Measurements from ENCODE around the gene SH3BP5L. TPM values are rescaled to one million over a fixed set of nuclear protein-coding genes. Genes with fewer than 3 reads are reported as not detected.

The SH3BP5L gene
- total and polyA plus RNA-seq, 2 donors, result 12.7 to 21.8 TPM

DNA sequence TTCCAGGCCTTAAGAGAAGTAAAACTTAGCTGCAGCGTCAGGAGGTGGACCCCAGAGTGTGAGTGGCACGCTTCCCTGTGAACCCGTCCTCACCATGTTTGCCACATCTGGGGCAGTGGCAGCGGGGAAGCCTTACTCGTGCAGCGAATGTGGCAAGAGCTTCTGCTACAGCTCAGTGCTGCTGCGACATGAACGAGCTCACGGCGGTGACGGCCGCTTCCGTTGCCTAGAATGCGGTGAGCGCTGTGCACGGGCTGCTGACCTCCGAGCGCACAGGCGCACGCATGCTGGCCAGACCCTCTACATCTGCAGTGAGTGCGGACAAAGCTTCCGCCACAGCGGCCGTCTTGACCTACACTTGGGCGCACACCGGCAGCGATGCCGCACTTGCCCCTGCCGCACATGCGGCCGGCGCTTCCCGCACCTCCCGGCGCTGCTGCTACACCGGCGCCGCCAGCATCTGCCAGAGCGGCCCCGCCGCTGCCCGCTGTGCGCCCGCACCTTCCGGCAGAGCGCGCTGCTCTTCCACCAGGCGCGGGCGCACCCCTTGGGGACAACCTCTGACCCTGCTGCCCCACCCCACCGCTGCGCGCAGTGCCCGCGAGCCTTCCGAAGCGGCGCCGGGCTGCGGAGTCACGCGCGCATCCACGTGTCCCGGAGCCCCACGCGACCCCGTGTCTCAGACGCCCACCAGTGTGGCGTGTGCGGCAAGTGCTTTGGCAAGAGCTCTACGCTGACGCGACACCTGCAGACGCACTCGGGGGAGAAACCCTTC lies 21.7 kb upstream of the SH3BP5L start:
- no peak for DNase-seq (ENCODE audit: extremely low spot score)
- H3K36me3 ChIP-seq (ENCODE audit: insufficient read depth), result peaks cover 9% of the 10 kb centered on the region
- WGBS, result 91% methylated on average over 76 of the region's 76 CpGs
- no peaks in the 10 kb centered on the region for H3K4me1 ChIP-seq (ENCODE audit: insufficient read depth)
- no peak overlapping the region for H3K4me3 ChIP-seq (ENCODE audit: low read depth, low read length)
- no peak overlapping the region for H3K27ac ChIP-seq (ENCODE audit: low read depth)

DNA sequence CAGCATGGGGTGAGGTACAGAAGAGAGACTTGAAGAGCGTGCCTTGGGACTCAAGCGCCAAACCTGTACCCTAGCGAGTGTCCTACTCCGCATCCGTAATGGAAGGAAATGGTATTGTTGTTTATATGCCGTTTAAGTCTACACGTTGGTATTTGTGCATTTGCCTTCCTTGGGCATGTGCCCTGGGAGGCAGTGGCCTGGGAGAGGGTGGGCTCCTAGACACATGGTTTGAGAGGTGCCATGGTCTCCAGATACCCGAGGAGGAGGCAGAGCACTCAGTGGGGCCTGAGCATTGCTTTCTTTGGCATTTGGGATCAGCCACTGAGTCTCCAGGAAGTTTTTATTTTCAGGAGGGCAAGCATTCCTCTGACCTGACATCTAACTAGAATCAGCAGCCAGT lies 18.8 kb upstream of the SH3BP5L start:
- DNase-seq (ENCODE audit: extremely low spot score), result no peak
- H3K36me3 ChIP-seq (ENCODE audit: insufficient read depth), result peaks cover 7% of the 10 kb centered on the region
- 93% methylated on average over 8 of the region's 8 CpGs for WGBS

DNA sequence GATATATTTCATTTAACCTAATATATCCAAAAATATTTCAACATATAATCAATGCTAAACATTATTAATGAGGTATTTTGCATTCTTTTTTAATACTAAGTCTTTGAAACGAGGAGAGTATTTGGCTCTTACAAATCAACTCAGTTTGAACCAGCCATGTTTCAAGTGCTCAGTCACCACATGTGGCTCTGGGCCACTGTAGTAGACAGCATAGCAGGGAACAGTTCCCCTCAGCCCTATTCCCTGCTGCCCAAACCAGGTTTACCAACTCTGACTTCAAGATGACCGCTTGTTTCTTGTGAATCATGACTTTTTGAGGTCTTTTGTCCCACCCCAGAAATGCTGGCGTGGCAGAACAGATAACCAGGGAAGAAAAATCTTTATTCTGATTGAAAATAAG lies 18.0 kb upstream of the SH3BP5L start:
- Histone ChIP-seq H3K4me3 (ENCODE audit: low read depth, low read length) (no peak overlapping the region), H3K36me3 (ENCODE audit: insufficient read depth) (peaks cover 7% of the 10 kb centered on the region), H3K27ac (ENCODE audit: low read depth) (no peak overlapping the region), H3K4me1 (ENCODE audit: insufficient read depth) (no peaks in the 10 kb centered on the region)
- DNase-seq (ENCODE audit: extremely low spot score), result no peak
- WGBS, result 63% methylated on average over 3 of the region's 3 CpGs

More for the DNA sequence above, 18.8 kb upstream of the SH3BP5L start:
- Histone ChIP-seq H3K4me1 (ENCODE audit: insufficient read depth) (no peaks in the 10 kb centered on the region), H3K27ac (ENCODE audit: low read depth) (no peak overlapping the region), H3K4me3 (ENCODE audit: low read depth, low read length) (no peak overlapping the region)

DNA sequence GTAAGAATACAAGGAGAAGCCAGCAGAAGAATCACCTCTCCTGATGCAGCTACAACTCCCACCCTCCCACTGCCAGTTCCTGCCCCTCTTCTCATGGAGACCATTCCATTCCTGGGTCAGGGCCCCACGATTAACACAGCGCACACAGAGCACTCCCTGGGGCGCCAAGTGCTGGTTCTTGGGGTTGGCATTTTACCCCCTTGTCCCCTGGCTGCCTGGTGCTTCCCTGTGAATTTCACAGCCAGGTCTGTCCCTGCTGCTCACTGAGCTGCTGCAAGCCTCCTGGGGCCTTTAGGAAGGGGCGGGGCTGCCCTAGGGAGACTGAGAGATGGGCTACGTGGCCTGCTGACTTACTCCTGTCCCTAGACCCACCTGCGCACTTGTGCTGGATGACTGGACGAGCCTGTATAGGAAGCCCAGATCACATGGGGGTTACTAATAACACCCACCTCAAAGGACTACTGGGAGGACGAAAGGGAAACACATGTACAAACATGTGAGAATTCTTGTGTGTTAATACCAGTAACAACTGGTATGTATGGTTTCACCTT lies 17.1 kb upstream of the SH3BP5L start:
- Histone ChIP-seq H3K27ac (ENCODE audit: low read depth) (no peak overlapping the region), H3K4me3 (ENCODE audit: low read depth, low read length) (no peak overlapping the region), H3K4me1 (ENCODE audit: insufficient read depth) (no peaks in the 10 kb centered on the region), H3K36me3 (ENCODE audit: insufficient read depth) (peaks cover 4% of the 10 kb centered on the region)
- DNase-seq (ENCODE audit: extremely low spot score), result no peak
- WGBS, result 87% methylated on average over 8 of the region's 8 CpGs

DNA sequence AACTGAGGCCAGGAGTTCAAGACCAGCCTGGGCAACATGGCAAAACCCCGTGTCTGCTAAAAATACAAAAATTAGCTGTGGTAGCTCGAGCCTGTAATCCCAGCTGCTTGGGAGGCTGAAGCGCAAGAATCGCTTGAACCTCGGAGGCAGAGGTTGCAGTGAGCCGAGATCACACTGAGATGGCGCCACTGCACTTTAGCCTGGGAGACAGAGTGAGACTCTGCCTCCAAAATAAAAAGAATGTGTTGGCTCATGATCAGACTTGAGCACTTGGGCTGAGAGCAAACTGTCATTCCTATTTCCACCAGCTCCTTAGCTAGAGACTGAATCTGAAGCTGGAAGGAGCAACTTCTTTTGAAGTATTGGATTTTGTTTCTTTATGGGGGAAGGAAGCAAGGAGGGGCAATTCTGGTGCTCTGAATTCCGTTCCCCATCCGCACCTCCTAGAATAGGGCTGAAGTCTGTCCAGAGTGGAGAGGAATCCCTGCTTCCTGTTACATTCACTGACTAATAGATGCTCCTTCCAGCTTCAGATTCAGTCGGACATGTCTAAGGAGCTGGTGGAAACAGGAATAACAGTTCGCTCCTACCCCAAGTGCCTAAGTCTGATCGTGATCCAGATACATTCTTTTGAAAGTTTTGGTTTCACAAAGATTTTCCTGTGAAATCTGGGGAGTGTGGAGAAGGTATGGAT lies 16.1 kb upstream of the SH3BP5L start:
- H3K27ac ChIP-seq (ENCODE audit: low read depth), result no peak overlapping the region
- DNase-seq (ENCODE audit: extremely low spot score), result no peak
- WGBS, result 38% methylated on average over 12 of the region's 12 CpGs
- H3K4me1 ChIP-seq (ENCODE audit: insufficient read depth), result no peaks in the 10 kb centered on the region
- H3K36me3 ChIP-seq (ENCODE audit: insufficient read depth), result peaks cover 4% of the 10 kb centered on the region
- H3K4me3 ChIP-seq (ENCODE audit: low read depth, low read length), result no peak overlapping the region

DNA sequence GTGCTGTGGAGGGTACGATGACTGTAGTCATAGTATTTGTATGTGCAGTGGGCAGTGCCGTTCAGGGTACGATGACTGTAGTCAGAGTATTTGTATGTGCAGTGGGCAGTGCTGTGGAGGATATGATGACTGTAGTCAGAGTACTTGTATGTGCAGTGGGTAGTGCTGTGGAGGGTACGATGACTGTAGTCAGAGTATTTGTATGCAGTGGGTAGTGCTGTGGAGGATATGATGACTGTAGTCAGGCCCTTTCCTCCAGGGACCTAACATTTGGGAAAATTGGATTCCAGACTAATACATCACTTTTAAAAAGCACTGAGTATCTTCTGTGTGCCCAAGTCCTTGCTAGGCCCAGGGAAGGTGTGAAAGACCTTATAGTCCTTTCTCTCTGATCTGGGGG lies 15.2 kb upstream of the SH3BP5L start:
- peaks cover 4% of the 10 kb centered on the region for H3K36me3 ChIP-seq (ENCODE audit: insufficient read depth)
- no peaks in the 10 kb centered on the region for H3K4me1 ChIP-seq (ENCODE audit: insufficient read depth)
- no peak overlapping the region for H3K4me3 ChIP-seq (ENCODE audit: low read depth, low read length)
- no peak overlapping the region for H3K27ac ChIP-seq (ENCODE audit: low read depth)
- 94% methylated on average over 4 of the region's 4 CpGs for WGBS
- DNase-seq (ENCODE audit: extremely low spot score), result no peak

DNA sequence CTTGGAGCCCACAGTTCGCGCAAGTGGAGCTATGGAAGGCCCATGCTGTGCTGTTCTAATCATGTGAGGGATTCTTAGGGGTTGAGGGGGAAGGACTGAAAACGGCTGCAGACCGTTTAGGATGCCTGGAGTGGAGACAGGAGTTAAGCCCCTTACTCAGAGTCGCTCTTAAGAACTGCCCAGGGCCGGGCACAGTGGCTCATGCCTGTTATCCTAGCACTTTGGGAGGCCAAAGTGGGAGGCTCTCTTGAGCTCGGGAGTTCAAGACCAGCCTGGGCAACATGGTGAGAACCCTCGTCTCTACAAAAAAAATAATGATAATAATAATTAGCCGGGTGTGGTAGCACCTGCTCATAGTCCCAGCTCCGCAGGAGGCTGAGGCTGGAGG lies 13.4 kb upstream of the SH3BP5L start:
- WGBS, result 14% methylated on average over 10 of the region's 10 CpGs
- peak overlapping the region; percentile 100 for H3K27ac ChIP-seq (ENCODE audit: low read depth)
- no peaks in the 10 kb centered on the region for H3K36me3 ChIP-seq (ENCODE audit: insufficient read depth)
- no peaks in the 10 kb centered on the region for H3K4me1 ChIP-seq (ENCODE audit: insufficient read depth)
- DNase-seq (ENCODE audit: extremely low spot score), result no peak
- H3K4me3 ChIP-seq (ENCODE audit: low read depth, low read length), result peak overlapping the region; percentile 71

DNA sequence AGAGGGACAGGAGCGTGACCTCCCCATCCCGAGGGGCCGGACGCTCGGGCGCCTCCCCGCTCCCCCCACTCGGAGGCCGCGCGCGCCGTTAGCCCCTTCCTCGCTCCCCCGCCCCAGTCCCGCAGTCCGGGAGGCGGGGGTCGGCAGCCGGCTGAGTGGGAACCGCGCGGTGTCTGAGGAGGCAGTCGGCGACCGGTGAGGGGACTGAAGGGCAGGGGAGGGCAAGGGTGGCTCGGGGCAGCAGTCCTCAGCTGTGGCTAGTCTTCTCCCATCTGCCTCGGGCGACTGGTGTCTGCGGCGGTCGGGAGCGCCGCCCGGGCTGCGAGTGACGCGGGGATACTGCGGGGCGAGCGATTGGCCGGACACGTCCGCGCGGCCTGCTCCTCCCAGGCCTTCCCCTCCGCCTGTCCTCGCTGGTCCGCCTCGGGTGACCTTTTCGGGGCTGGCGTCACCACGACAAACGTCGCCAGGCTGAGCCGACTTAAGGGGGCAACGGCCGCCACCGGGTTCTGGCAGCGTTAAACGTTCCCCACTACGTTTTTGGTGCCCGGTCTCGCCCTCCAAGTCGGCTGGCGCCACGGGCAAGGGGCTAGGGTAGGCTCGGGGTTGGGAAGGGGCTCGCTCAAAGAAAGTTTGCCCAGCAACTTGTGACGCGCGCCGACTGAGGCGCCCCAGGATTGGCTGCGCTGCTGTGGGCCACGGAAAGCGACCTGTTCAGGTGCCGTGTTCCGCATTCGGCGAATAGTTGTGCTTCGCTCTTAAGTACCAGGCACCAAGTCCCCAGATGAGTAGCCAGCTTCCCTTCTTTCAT lies 12.8 kb upstream of the SH3BP5L start:
- Histone ChIP-seq H3K36me3 (ENCODE audit: insufficient read depth) (no peaks in the 10 kb centered on the region), H3K27ac (ENCODE audit: low read depth) (peak overlapping the region; percentile 100), H3K4me1 (ENCODE audit: insufficient read depth) (no peaks in the 10 kb centered on the region), H3K4me3 (ENCODE audit: low read depth, low read length) (peak overlapping the region; percentile 71)
- WGBS, result under 1% methylated on average over 82 of the region's 82 CpGs
- peak; percentile 81 for DNase-seq (ENCODE audit: extremely low spot score)

DNA sequence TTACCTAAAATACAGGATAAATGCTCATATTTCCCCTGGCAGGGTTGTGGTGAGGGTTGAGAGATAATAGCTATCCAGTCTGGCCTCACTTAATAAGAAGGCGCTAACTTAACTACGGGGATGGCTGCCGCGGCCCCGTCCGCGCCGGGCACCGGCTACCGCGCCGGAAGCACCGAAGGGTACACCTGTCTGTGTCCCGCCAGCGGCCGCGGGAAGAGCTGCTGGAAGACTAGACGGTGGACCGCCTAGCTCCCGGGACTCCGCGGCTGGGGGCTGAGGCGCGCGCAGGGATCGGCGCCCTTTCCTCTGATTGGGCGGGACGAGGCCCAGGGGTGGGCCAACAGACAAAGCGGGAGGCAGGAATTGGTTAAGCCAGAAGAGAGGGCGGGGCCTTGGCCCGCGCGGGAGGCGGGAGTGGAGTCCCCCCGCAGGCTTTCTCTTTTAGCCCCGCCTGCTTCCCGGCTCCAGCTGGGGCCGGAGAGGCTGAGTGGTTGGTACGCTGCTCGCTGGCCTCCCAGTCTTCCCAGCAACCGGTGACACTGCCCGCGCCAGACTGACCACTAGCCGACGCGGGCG lies 12.2 kb upstream of the SH3BP5L start, which contains the start of gene ZNF672:
Gene ZNF672, plus strand, starts transcription at position 444 of the 576 bp plus-strand sequence. CDS start 9,051 bp downstream, outside the sequence.
- Histone ChIP-seq H3K36me3 (ENCODE audit: insufficient read depth) (no peaks in the 10 kb centered on the region), H3K27ac (ENCODE audit: low read depth) (peak within 1 kb of the TSS; percentile 100), H3K4me3 (ENCODE audit: low read depth, low read length) (peak within 1 kb of the TSS; percentile 71), H3K4me1 (ENCODE audit: insufficient read depth) (no peaks in the 10 kb centered on the region)
- DNase-seq (ENCODE audit: extremely low spot score), result peak; percentile 94
- under 1% methylated on average over 48 of the region's 48 CpGs for WGBS

DNA sequence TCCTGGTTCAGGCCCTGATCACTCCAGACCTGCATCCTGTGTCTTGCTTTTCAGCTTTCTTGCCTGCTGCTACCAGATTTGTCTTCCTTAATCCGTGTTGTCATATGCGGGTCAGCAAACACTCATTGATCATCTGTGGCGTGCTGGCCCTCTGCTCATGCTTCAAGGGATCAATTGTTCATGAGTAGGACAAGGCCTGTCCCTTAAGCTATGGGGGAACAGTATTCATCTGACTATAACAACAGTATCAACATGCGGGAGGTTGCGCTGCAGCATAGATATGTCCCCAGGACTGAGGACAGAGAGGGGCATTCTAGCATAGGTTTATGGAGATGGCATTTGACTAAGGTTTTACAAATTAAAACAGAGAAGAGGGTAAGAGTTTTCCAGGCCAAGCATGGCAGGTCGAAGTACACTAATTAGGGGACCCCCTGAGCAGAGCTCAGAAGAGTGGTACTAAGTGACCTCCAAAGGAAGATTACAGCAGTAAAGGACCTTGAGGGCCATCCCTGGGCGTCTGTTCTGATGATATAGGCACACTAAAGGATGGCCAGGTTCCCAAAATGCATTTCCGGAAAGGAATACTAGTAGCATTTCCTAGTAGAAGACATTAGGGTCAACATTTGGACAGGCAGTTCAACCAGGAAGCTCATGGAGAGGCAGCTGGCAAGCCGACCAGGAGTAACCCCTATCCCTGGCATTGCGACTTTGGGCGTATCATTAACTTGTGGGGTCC lies 11.5 kb upstream of the SH3BP5L start:
- DNase-seq (ENCODE audit: extremely low spot score), result no peak
- Histone ChIP-seq H3K36me3 (ENCODE audit: insufficient read depth) (no peaks in the 10 kb centered on the region), H3K27ac (ENCODE audit: low read depth) (no peak overlapping the region), H3K4me3 (ENCODE audit: low read depth, low read length) (no peak overlapping the region), H3K4me1 (ENCODE audit: insufficient read depth) (no peaks in the 10 kb centered on the region)
- 51% methylated on average over 11 of the region's 11 CpGs for WGBS

DNA sequence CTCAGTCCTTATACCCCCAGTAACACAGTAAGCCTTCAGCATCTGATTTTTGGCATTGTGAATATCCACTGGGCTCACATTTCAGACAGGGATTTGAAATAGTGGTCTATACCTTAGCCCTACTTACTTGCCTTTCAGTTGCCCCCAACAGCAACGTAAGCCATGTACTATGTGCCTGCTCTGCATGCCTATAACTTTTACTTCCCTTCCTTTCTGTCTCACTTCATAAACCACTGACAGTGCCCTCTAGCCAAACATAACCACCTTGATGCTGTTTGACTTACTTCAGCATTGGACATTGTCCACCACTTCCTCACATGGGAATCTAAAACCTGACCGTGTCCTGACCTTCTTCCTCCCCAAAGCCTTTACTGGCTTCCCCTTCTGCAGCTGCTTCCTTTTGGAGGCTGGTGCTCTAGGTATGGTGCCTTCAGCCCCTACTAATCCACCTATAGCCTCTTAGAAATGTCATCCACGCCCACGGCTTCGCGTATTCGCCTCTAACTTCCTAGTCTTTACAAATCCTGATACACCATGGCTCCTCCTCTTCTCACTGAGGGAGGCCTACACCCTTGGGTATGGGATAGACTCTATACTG lies 8.7 kb upstream of the SH3BP5L start:
- Histone ChIP-seq H3K27ac (ENCODE audit: low read depth) (no peak overlapping the region), H3K4me1 (ENCODE audit: insufficient read depth) (no peaks in the 10 kb centered on the region), H3K4me3 (ENCODE audit: low read depth, low read length) (no peak overlapping the region), H3K36me3 (ENCODE audit: insufficient read depth) (no peaks in the 10 kb centered on the region)
- DNase-seq (ENCODE audit: extremely low spot score), result no peak
- 65% methylated on average over 7 of the region's 7 CpGs for WGBS

DNA sequence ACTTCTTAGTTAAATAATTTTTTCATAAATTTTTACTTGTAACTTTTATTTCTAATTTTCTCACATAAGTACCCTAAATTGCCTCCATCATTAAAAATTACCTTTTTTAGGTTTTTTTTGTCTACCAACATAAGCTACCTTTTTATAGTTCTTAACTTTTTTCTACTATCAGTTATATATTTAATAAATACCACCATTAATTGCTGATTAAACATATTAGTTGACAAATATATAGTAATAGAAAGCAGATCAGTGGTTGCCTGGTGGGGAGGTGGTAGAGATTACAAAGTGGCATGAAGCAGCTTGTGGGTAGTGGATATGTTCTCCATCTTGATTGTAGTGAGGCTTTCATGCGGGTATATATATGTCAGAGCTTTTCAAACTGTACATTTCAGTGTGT lies 6.1 kb upstream of the SH3BP5L start:
- H3K36me3 ChIP-seq (ENCODE audit: insufficient read depth), result no peaks in the 10 kb centered on the region
- no peak for DNase-seq (ENCODE audit: extremely low spot score)
- WGBS, result 92% methylated on average over 1 of the region's 1 CpG
- no peak overlapping the region for H3K4me3 ChIP-seq (ENCODE audit: low read depth, low read length)
- H3K27ac ChIP-seq (ENCODE audit: low read depth), result no peak overlapping the region
- peaks cover 1% of the 10 kb centered on the region for H3K4me1 ChIP-seq (ENCODE audit: insufficient read depth)

Data from urinary bladder (tissue), 4 donors.